HL-60 (cell line): Measurements from ENCODE around the gene ACTA2.

Source experiments
- DNase-seq, 2 experiments: peaks; one replicate each; pipeline ENCODE4 v3.0.0-alpha.2; 2010 to 2020; ENCODE audit warnings: low read depth in 1 of 2, low spot score in 1 of 2
- H3K27ac ChIP-seq: fragments of 250-450 bp; sonication (Bioruptor Pico); replicated peaks from 2 replicates; pipeline ENCODE4 v1.5.1; 2020; ENCODE audit warnings: mild to moderate bottlenecking, moderate library complexity
- H3K27me3 ChIP-seq: fragments of 250-450 bp; sonication (Bioruptor Pico); 2 replicates; pipeline ENCODE4 v1.5.1; 2021; ENCODE audit warnings: mild to moderate bottlenecking, moderate library complexity; ENCODE audit not compliant: insufficient read depth, poor library complexity, severe bottlenecking
- H3K4me3 ChIP-seq: replicated peaks from 2 replicates; pipeline ENCODE4 v1.5.1; 2011; ENCODE audit warnings: mild to moderate bottlenecking, control low read depth, low read length; ENCODE audit not compliant: insufficient read depth
- GABPA ChIP-seq: IDR thresholded peaks from 2 replicates; pipeline ENCODE4 v1.6.1; 2012; ENCODE audit warnings: low read depth
- POLR2AphosphoS5 ChIP-seq: IDR thresholded peaks from 2 replicates; pipeline ENCODE4 v1.6.1; 2012; ENCODE audit warnings: low read depth
- SPI1 ChIP-seq: IDR thresholded peaks from 2 replicates; pipeline ENCODE4 v1.6.1; 2012; ENCODE audit warnings: low read depth, mild to moderate bottlenecking, borderline replicate concordance
- TF ChIP-seq, protein P1 (sequence below): IDR thresholded peaks from one replicate; pipeline ENCODE4 v1.5.1; 2011; ENCODE audit warnings: low read length, control low read depth, inconsistent platforms; ENCODE audit not compliant: insufficient read depth
- TF ChIP-seq, protein P2 (sequence below): IDR thresholded peaks from 2 replicates; pipeline ENCODE4 v1.6.1; 2012; ENCODE audit warnings: low read depth; ENCODE audit not compliant: insufficient replicate concordance

Gene ACTA2

DNA sequence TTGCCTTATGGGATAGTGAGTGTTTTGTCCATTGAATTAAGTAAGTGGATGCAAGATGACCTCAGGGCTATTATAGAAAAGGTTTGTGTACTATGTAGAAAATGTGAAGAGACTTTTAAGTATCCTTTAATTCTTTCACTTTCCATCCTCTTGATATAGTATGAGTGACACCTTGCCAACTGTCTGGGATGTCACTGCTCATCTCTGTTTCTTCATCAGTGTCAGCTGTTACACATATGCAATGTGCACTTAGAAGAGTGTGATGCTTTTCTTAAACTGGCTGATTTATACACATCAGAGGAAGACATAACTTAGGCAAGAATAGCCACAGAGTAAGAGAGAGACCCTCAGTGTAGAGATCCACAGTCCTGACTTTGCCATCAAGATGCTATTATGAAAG lies 8.7 kb upstream of the ACTA2 start:
- H3K27me3 ChIP-seq = no peaks in the 10 kb centered on the region
- H3K27ac ChIP-seq = no peak overlapping the region
- H3K4me3 ChIP-seq = no peak overlapping the region
- DNase-seq = no peak
- TF ChIP-seq SPI1 (no peak), GABPA (no peak), POLR2AphosphoS5 (no peak)
- TF ChIP-seq, protein P1, sequence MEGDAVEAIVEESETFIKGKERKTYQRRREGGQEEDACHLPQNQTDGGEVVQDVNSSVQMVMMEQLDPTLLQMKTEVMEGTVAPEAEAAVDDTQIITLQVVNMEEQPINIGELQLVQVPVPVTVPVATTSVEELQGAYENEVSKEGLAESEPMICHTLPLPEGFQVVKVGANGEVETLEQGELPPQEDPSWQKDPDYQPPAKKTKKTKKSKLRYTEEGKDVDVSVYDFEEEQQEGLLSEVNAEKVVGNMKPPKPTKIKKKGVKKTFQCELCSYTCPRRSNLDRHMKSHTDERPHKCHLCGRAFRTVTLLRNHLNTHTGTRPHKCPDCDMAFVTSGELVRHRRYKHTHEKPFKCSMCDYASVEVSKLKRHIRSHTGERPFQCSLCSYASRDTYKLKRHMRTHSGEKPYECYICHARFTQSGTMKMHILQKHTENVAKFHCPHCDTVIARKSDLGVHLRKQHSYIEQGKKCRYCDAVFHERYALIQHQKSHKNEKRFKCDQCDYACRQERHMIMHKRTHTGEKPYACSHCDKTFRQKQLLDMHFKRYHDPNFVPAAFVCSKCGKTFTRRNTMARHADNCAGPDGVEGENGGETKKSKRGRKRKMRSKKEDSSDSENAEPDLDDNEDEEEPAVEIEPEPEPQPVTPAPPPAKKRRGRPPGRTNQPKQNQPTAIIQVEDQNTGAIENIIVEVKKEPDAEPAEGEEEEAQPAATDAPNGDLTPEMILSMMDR = no peak
- TF ChIP-seq, protein P2, sequence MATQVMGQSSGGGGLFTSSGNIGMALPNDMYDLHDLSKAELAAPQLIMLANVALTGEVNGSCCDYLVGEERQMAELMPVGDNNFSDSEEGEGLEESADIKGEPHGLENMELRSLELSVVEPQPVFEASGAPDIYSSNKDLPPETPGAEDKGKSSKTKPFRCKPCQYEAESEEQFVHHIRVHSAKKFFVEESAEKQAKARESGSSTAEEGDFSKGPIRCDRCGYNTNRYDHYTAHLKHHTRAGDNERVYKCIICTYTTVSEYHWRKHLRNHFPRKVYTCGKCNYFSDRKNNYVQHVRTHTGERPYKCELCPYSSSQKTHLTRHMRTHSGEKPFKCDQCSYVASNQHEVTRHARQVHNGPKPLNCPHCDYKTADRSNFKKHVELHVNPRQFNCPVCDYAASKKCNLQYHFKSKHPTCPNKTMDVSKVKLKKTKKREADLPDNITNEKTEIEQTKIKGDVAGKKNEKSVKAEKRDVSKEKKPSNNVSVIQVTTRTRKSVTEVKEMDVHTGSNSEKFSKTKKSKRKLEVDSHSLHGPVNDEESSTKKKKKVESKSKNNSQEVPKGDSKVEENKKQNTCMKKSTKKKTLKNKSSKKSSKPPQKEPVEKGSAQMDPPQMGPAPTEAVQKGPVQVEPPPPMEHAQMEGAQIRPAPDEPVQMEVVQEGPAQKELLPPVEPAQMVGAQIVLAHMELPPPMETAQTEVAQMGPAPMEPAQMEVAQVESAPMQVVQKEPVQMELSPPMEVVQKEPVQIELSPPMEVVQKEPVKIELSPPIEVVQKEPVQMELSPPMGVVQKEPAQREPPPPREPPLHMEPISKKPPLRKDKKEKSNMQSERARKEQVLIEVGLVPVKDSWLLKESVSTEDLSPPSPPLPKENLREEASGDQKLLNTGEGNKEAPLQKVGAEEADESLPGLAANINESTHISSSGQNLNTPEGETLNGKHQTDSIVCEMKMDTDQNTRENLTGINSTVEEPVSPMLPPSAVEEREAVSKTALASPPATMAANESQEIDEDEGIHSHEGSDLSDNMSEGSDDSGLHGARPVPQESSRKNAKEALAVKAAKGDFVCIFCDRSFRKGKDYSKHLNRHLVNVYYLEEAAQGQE = no peak

DNA sequence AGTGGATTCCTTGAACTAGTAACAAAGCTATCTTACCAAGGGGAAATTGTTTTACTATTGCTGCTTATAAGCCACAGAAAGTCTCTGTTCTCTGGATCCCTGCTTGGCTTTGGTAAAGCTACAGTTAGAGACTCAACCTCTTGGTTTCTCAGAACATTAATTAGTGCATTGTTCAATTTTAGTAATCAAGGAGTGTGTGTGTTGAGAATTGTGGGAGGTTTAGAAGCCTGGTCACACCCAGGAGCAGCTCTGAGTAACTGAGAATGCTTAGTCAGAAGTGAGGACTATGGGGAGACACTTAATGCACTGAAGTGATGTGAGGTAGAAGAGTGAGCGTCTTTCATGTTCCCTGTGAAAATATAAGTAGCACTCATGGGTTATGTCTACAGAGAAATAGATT lies 8.2 kb upstream of the ACTA2 start:
- Histone ChIP-seq H3K27me3 (no peaks in the 10 kb centered on the region), H3K4me3 (no peak overlapping the region), H3K27ac (no peak overlapping the region)
- TF ChIP-seq POLR2AphosphoS5 (no peak), GABPA (no peak), SPI1 (no peak)
- TF ChIP-seq, protein P2 = no peak
- TF ChIP-seq, protein P1 = no peak
- no peak for DNase-seq

DNA sequence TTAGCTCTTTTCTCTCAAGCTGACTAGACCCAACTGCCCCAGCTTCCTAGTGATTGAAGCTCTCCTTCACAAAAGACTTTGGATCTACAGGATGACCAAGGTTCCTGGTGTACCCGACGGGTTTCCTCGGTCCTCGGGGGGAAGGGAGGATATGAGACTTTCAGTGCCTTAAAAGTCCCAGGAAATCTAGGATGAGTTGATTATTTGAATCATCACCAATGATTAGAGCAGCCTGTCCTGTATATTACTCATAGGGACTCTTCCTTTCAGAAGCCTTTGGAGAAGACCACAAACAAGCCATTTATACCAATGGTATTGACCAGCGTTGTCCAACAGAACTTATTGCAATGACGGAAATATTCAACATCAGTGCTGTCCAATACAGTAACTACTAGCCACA lies 6.1 kb upstream of the ACTA2 start:
- DNase-seq = no peak
- TF ChIP-seq, protein P1 = no peak
- TF ChIP-seq, protein P2 = no peak
- TF ChIP-seq SPI1 (no peak), GABPA (no peak), POLR2AphosphoS5 (no peak)
- no peak overlapping the region for H3K4me3 ChIP-seq
- no peak overlapping the region for H3K27ac ChIP-seq
- H3K27me3 ChIP-seq = no peaks in the 10 kb centered on the region
